OCI-LY3 (cell line): ENCODE results near the gene RPUSD1.

Experiments
- EZH2phosphoT487 ChIP-seq: fragments of 200-600 bp; shearing (Covaris generic); IDR thresholded peaks from 2 replicates; pipeline ENCODE4 v1.6.1; 2018; ENCODE audit warnings: antibody characterized with exemption, mixed run types, low read depth
- TF ChIP-seq, protein P1 (sequence below): fragments of 200-600, 300-600 bp; sonication (generic); IDR thresholded peaks from 2 replicates; pipeline ENCODE4 v1.5.1; 2014; ENCODE audit warnings: antibody characterized with exemption, low read length, low read depth

DNA sequence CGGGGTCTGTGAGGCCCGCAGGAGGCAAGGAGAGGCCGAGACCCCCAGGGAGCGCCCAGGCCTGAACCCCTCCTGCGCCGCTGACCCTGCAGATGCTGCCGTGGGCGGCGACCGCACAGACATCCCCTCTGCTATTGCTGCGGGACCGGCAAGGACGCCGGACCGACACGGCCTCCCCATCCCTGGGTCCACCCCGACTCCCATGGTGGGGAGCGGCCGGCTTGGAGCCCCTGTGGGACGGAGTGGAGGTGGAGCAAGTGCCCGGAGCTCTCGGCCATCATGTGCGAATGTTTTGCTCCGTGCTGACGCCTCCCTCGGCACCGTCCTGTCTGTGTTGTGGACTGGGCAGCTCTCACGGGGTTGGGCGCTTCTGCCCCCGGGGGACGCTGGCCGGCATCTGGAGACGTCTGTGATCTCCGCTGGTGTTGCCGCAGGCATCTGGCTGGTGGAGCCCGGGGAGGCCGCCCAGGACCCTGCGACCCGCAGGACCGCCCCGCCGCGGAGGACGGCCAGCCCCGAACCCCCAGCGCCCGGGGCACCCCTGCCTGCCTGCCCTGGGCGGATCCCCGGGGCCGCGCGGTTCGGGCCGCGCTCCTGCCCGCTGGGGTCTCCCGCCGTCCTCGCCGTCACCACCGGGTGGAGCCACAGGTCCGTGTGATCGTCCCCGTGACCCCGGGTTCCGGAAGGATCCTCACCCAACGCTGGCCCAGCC is 25.2 kb upstream of the RPUSD1 start:
- TF ChIP-seq, protein P1, sequence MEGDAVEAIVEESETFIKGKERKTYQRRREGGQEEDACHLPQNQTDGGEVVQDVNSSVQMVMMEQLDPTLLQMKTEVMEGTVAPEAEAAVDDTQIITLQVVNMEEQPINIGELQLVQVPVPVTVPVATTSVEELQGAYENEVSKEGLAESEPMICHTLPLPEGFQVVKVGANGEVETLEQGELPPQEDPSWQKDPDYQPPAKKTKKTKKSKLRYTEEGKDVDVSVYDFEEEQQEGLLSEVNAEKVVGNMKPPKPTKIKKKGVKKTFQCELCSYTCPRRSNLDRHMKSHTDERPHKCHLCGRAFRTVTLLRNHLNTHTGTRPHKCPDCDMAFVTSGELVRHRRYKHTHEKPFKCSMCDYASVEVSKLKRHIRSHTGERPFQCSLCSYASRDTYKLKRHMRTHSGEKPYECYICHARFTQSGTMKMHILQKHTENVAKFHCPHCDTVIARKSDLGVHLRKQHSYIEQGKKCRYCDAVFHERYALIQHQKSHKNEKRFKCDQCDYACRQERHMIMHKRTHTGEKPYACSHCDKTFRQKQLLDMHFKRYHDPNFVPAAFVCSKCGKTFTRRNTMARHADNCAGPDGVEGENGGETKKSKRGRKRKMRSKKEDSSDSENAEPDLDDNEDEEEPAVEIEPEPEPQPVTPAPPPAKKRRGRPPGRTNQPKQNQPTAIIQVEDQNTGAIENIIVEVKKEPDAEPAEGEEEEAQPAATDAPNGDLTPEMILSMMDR: peak; percentile 20; the same call in 1 of the 2 replicates
- no peak for TF ChIP-seq EZH2phosphoT487
